Smooth muscle cell (in vitro differentiated cells): ENCODE measurements around the gene SIRT6. TPM values are rescaled to one million over a fixed set of nuclear protein-coding genes. Genes with fewer than 3 reads are reported as not detected.

Source experiments
- DNase-seq: peaks from one replicate; lab custom pipeline; 2025; ENCODE audit not compliant: unreplicated experiment; lab: John Stamatoyannopoulos, UW
- H2AFZ ChIP-seq: fragments of 200-600 bp; sonication (generic); 2 replicates; pipeline ENCODE4 v1.6.0; 2016; ENCODE audit warnings: antibody characterized with exemption, low read depth, mild to moderate bottlenecking
- H3F3A ChIP-seq: fragments of 200-600 bp; sonication (generic); 2 replicates; pipeline ENCODE4 v1.6.0; 2017; ENCODE audit warnings: antibody characterized with exemption, low read depth
- H3K27ac ChIP-seq: fragments of 200-600 bp; sonication (generic); 2 replicates; pipeline ENCODE4 v1.5.1; 2016; ENCODE audit warnings: low read depth, mild to moderate bottlenecking
- H3K27me3 ChIP-seq: fragments of 200-600 bp; sonication (generic); 2 replicates; pipeline ENCODE4 v1.6.1; 2016; ENCODE audit warnings: low read depth, mild to moderate bottlenecking
- H3K36me3 ChIP-seq: fragments of 200-600 bp; sonication (generic); 2 replicates; pipeline ENCODE4 v1.5.1; 2016; ENCODE audit warnings: low read depth
- H3K4me1 ChIP-seq: fragments of 200-600 bp; sonication (generic); 2 replicates; pipeline ENCODE4 v1.5.1; 2016; ENCODE audit warnings: low read depth
- H3K4me2 ChIP-seq: fragments of 200-600 bp; sonication (generic); 2 replicates; pipeline ENCODE4 v1.6.0; 2016; ENCODE audit warnings: mild to moderate bottlenecking
- H3K4me3 ChIP-seq: fragments of 200-600 bp; sonication (generic); 2 replicates; pipeline ENCODE4 v1.5.1; 2016; ENCODE audit warnings: mild to moderate bottlenecking
- H3K79me2 ChIP-seq: fragments of 200-600 bp; sonication (generic); 2 replicates; pipeline ENCODE4 v1.6.0; 2016; ENCODE audit warnings: low read depth, mild to moderate bottlenecking
- H3K9ac ChIP-seq: fragments of 200-600 bp; sonication (generic); 2 replicates; pipeline ENCODE4 v1.6.0; 2016; ENCODE audit warnings: low read depth
- H3K9me3 ChIP-seq: fragments of 200-600 bp; sonication (generic); replicated peaks from 2 replicates; pipeline ENCODE4 v1.5.1; 2016; ENCODE audit warnings: low read depth
- H4K20me1 ChIP-seq: fragments of 200-600 bp; sonication (generic); 2 replicates; pipeline ENCODE4 v1.6.0; 2016; ENCODE audit warnings: low read depth
- WGBS: methylation state at CpG from one replicate; pipeline ENCODE4 v1.1.7; 2016; ENCODE audit warnings: low lambda C conversion rate; 5-methylcytosine and 5-hydroxymethylcytosine counted together
- polyA plus RNA-seq: library from polyadenylated mRNA; unstranded; fragments of >200 nt; fragmentation: Nextera tagmentation; extraction: Ambion mirVana; gene quantifications from 2 replicates; pipeline ENCODE4 v1.2.1, GENCODE V29; 2016
- total RNA-seq: library from RNA; depleted of rRNA; stranded (reverse); fragments of >200 nt; gene quantifications from 2 replicates; pipeline ENCODE4 v1.2.3, GENCODE V29; 2014
- TF ChIP-seq, protein P1 (sequence below): fragments of 200-600 bp; sonication (generic); IDR thresholded peaks from 2 replicates; pipeline ENCODE4 v1.5.1; 2017; ENCODE audit warnings: borderline replicate concordance, mild to moderate bottlenecking, antibody characterized with exemption; ENCODE audit not compliant: insufficient read depth, poor library complexity, severe bottlenecking

SIRT6 gene
- total and polyA plus RNA-seq, 2 experiments from 2014 or later, result 9.4 to 14.5 TPM

DNA sequence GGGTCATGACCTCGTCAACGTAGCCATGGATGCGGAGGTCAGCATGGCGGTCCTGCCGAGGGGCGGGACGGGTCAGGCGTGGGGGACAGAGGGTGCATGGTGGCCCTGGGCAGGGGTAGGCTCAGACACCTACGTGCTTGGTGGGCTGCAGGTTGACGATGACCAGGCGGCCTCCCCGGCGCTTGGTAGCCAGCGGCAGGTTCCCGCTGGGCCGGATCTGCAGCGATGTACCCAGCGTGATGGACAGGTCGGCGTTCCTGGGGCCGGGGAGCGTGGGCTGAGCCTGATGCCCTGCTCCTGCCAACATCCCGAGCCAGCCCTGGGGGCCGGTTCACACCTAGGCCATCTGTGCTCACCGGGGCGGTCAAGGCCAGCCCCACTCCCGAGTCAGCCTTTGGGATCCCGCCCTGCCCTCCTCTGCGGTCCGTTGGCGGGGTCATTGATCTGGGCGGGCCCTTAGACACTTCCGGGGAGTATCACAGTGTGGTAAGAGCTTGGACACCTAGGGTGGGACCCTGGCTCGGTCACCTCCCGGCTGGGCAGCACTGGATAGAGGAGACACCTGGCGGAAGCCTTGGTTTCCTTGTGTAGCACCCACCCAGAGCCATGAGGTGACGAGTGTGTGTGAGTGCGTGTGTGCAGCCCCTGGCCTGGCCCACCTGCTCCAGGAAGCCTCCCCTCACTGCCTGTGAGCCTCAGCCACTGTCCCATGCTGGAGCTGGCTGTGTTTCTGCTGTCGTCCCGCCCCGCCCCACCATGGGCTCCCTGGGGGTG, 7.3 kb downstream of the SIRT6 start:
- Histone ChIP-seq H3K36me3 (no peaks in the 10 kb centered on the region), H3K4me2 (no peak overlapping the region), H3F3A (no peaks in the 10 kb centered on the region), H3K27me3 (peaks cover 6% of the 10 kb centered on the region), H3K9me3 (no peaks in the 10 kb centered on the region), H2AFZ (no peak overlapping the region), H4K20me1 (peaks cover 36% of the 10 kb centered on the region), H3K79me2 (no peaks in the 10 kb centered on the region), H3K4me3 (no peak overlapping the region), H3K9ac (no peak overlapping the region), H3K4me1 (no peaks in the 10 kb centered on the region), H3K27ac (no peak overlapping the region)
- 97% methylated on average over 28 of the region's 41 CpGs for whole genome bisulfite sequencing
- no peak for DNase-seq
- TF ChIP-seq, protein P1, sequence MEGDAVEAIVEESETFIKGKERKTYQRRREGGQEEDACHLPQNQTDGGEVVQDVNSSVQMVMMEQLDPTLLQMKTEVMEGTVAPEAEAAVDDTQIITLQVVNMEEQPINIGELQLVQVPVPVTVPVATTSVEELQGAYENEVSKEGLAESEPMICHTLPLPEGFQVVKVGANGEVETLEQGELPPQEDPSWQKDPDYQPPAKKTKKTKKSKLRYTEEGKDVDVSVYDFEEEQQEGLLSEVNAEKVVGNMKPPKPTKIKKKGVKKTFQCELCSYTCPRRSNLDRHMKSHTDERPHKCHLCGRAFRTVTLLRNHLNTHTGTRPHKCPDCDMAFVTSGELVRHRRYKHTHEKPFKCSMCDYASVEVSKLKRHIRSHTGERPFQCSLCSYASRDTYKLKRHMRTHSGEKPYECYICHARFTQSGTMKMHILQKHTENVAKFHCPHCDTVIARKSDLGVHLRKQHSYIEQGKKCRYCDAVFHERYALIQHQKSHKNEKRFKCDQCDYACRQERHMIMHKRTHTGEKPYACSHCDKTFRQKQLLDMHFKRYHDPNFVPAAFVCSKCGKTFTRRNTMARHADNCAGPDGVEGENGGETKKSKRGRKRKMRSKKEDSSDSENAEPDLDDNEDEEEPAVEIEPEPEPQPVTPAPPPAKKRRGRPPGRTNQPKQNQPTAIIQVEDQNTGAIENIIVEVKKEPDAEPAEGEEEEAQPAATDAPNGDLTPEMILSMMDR, result no peak

DNA sequence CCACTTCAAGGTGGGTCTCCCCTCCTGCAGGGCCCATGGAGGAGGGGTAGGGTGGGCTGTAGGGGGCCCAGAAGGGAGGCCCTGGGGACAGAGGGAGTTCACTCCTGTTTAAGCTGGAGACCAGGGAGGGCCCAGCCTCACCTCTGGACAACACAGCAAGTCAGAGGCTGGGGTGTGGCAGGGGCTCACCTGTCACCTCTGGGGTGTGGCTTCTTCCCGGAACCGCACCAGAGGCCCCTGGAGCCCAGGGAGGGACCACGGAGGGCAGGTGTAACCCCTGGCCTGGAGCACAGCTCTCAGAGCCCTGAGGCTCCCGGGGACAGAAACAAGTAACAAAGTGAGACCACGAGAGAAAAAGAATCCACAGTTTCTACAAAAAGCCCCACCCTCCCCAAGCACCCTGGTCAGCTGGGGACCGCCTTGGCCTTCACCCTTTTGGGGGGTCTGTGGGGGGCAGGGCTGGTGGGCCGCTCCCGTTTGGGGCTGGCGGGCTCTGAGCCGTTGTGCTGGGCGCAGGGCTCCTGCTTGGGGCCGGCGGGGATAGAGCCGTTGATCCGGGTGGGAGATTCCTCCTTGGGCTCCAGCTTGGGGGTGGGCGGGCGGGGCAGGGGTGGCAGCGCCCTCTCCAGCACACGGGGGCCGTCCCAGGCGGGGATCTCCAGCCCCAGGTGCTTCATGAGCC, 8.0 kb downstream of the SIRT6 start:
- Histone ChIP-seq H3F3A (no peaks in the 10 kb centered on the region), H3K27me3 (peaks cover 6% of the 10 kb centered on the region), H3K27ac (no peak overlapping the region), H3K4me2 (no peak overlapping the region), H3K4me3 (no peak overlapping the region), H3K9me3 (no peaks in the 10 kb centered on the region), H3K36me3 (no peaks in the 10 kb centered on the region), H2AFZ (no peak overlapping the region), H3K79me2 (no peaks in the 10 kb centered on the region), H3K9ac (no peak overlapping the region), H4K20me1 (peaks cover 32% of the 10 kb centered on the region), H3K4me1 (no peaks in the 10 kb centered on the region)
- TF ChIP-seq, protein P1, result no peak
- DNase-seq, result no peak
- WGBS, result 89% methylated on average over 5 of the region's 21 CpGs

DNA sequence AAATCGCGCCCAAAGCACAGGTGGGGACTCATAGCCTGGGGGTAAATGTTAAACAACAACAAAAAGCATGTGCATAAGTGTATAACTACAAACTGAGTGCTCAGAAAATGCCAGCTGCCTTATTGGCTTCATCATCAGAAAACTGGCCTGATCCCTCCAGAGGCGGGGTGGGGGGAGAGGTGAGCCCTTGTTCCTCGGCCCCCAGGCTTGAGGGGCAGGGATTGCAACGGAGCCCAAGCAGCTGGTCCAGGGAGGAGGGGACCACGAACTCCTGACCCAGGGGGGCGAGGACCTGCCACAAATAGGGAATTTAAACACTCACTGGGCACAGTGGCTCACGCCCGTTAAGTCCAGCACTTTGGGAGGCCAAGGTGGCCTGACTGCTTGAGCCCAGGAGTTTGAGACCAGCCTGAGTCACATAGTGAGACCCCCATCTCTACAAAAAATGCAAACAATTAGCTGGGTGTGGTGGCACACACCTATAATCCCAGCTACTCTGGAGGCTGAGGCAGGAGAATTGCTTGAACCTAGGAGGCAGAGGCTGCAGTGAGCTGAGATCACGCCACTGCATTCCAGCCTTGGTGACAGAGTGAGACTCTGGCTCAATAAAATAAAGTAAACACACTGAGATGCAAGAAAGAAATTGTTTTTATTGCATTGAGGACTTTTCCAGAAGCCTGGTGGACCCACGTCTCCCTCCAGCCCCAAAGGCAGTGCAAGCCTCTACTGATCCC, 8.7 kb downstream of the SIRT6 start:
- H3K9ac ChIP-seq, result no peak overlapping the region
- DNase-seq, result no peak
- peaks cover 9% of the 10 kb centered on the region for H3K27me3 ChIP-seq
- WGBS, result 43% methylated on average over 11 of the region's 11 CpGs
- no peak overlapping the region for H3K4me2 ChIP-seq
- H3K27ac ChIP-seq, result no peak overlapping the region
- TF ChIP-seq, protein P1, result no peak
- no peaks in the 10 kb centered on the region for H3F3A ChIP-seq
- H4K20me1 ChIP-seq, result peaks cover 28% of the 10 kb centered on the region
- no peaks in the 10 kb centered on the region for H3K4me1 ChIP-seq
- H3K79me2 ChIP-seq, result no peaks in the 10 kb centered on the region
- no peak overlapping the region for H2AFZ ChIP-seq
- no peaks in the 10 kb centered on the region for H3K36me3 ChIP-seq
- H3K9me3 ChIP-seq, result no peaks in the 10 kb centered on the region
- H3K4me3 ChIP-seq, result no peak overlapping the region
